SU-DHL-6 (cell line): ENCODE results near the gene GAS7.

Experiments used
- H2AFZ ChIP-seq: fragments of 200-600 bp; sonication (generic); 2 replicates; pipeline ENCODE4 v1.6.1; 2014; ENCODE audit warnings: low read depth, mild to moderate bottlenecking, moderate library complexity, mixed read lengths, antibody characterized with exemption, low read length; ENCODE audit not compliant: severe bottlenecking
- H3F3A ChIP-seq: fragments of 200-600 bp; shearing (Covaris generic); 2 replicates; pipeline ENCODE4 v1.6.0; 2016; ENCODE audit warnings: antibody characterized with exemption, mild to moderate bottlenecking; ENCODE audit not compliant: insufficient read depth
- H3K27ac ChIP-seq: fragments of 200-600 bp; sonication (generic); 2 replicates; pipeline ENCODE4 v1.5.1; 2016; ENCODE audit warnings: low read depth, mild to moderate bottlenecking, low read length, moderate library complexity, mixed read lengths
- H3K27me3 ChIP-seq: fragments of 200-600 bp; sonication (generic), shearing (Covaris generic); 2 replicates; pipeline ENCODE4 v1.6.0; 2014; ENCODE audit warnings: mild to moderate bottlenecking, low read length
- H3K36me3 ChIP-seq: fragments of 200-600 bp; sonication (generic); 2 replicates; pipeline ENCODE4 v1.6.1; 2014; ENCODE audit warnings: mild to moderate bottlenecking, low read length, mixed read lengths
- H3K4me2 ChIP-seq: fragments of 300-600, 200-600 bp; shearing (Covaris generic), sonication (generic); 2 replicates; pipeline ENCODE4 v1.6.0; 2014; ENCODE audit warnings: low read length, low read depth, mild to moderate bottlenecking; ENCODE audit not compliant: poor library complexity, severe bottlenecking
- H3K4me3 ChIP-seq: fragments of 200-600 bp; sonication (generic); 2 replicates; pipeline ENCODE4 v1.5.1; 2014; ENCODE audit warnings: antibody characterized with exemption, low read length, mild to moderate bottlenecking, mixed read lengths; ENCODE audit not compliant: insufficient read depth, poor library complexity, severe bottlenecking
- H3K79me2 ChIP-seq: fragments of 200-600 bp; sonication (generic); 2 replicates; pipeline ENCODE4 v1.6.1; 2014; ENCODE audit warnings: mild to moderate bottlenecking, low read length, moderate library complexity; ENCODE audit not compliant: insufficient read depth
- H3K9ac ChIP-seq: fragments of 200-600 bp; sonication (generic); 2 replicates; pipeline ENCODE4 v1.7.0; 2014; ENCODE audit warnings: mild to moderate bottlenecking, low read length
- H3K9me2 ChIP-seq: fragments of 200-600 bp; sonication (generic); replicated peaks from 2 replicates; pipeline ENCODE4 v1.6.1; 2014; ENCODE audit warnings: low read length; ENCODE audit not compliant: insufficient read depth
- H3K9me3 ChIP-seq: fragments of 200-600 bp; sonication (generic); 2 replicates; pipeline ENCODE4 v1.6.1; 2014; ENCODE audit warnings: low read length, mixed read lengths; ENCODE audit not compliant: insufficient read depth
- H4K20me1 ChIP-seq: fragments of 200-600 bp; sonication (generic); 2 replicates; pipeline ENCODE4 v1.6.1; 2014; ENCODE audit warnings: low read depth, mild to moderate bottlenecking, antibody characterized with exemption, low read length, moderate library complexity, mixed read lengths
- CTCF ChIP-seq: fragments of 200-600 bp; sonication (generic); IDR thresholded peaks from one replicate; pipeline ENCODE4 v1.5.1; 2017; ENCODE audit warnings: antibody characterized with exemption, mild to moderate bottlenecking, low read length, moderate library complexity; ENCODE audit not compliant: insufficient read depth, poor library complexity, severe bottlenecking
- EZH2phosphoT487 ChIP-seq: fragments of 200-600 bp; sonication (generic), shearing (Covaris generic); conservative IDR thresholded peaks from 2 replicates; pipeline ENCODE4 v1.6.1; 2018; ENCODE audit warnings: mild to moderate bottlenecking, antibody characterized with exemption, low read length, moderate library complexity, mixed read lengths

Gene GAS7

DNA sequence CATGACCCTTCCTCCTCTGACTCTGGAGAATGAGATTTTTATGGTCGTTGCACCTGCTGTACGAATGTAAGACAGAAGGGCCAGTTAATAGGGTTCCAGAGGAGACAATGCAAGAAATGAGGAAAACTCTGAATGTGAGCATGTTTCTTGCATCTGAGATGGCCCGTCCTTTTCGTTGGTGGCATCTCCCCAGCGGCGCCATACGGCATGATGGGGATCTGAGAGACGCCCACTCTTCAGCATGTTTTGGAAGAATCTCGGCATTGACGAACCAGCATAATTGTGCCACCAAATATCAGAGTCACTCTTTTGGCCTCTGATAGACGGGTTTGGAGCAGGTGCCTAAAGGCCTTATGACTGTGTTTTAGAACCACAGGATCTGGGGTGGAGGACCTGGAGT lies 166.8 kb downstream of the GAS7 start:
- Histone ChIP-seq H3K4me3 (no peak overlapping the region), H3K27me3 (no peaks in the 10 kb centered on the region), H3K9ac (no peak overlapping the region), H3K36me3 (no peaks in the 10 kb centered on the region), H3F3A (no peaks in the 10 kb centered on the region), H4K20me1 (no peaks in the 10 kb centered on the region), H2AFZ (no peak overlapping the region), H3K9me2 (no peaks in the 10 kb centered on the region), H3K27ac (no peak overlapping the region), H3K9me3 (no peaks in the 10 kb centered on the region), H3K79me2 (no peaks in the 10 kb centered on the region), H3K4me2 (no peak overlapping the region)
- TF ChIP-seq EZH2phosphoT487: no peak

DNA sequence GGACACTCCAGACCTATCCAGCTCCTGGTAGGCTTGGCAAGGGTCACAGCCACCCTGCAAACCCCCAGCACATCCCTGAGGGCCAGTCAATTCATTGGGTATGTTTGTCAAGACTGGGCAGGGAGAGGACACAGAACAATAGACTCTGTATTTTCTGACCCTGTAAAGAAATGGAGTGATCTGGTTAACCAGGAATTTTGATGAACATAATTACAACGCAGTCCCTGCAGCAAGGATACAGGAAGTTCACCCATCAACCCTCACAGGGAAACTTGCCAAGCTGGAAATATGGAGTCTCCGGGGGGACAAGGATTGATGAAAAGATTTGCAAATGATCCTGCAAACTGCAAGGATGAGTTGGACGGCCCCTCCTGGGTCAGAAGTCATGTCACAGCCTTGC lies 167.3 kb downstream of the GAS7 start:
- Histone ChIP-seq H3F3A (no peaks in the 10 kb centered on the region), H3K27me3 (no peaks in the 10 kb centered on the region), H3K27ac (no peak overlapping the region), H3K9ac (no peak overlapping the region), H3K36me3 (no peaks in the 10 kb centered on the region), H3K4me3 (no peak overlapping the region), H3K79me2 (no peaks in the 10 kb centered on the region), H4K20me1 (no peaks in the 10 kb centered on the region), H3K4me2 (no peak overlapping the region), H3K9me3 (no peaks in the 10 kb centered on the region), H3K9me2 (no peaks in the 10 kb centered on the region), H2AFZ (no peak overlapping the region)
- TF ChIP-seq CTCF: no peak
- no peak for TF ChIP-seq EZH2phosphoT487

GRCh38 chr17:10029129-10029528 lies 169.3 kb downstream of the GAS7 start:
- no peak overlapping the region for H3K4me2 ChIP-seq
- H3K9me2 ChIP-seq: no peaks in the 10 kb centered on the region
- no peaks in the 10 kb centered on the region for H3K36me3 ChIP-seq
- no peaks in the 10 kb centered on the region for H3K27me3 ChIP-seq
- no peaks in the 10 kb centered on the region for H4K20me1 ChIP-seq
- TF ChIP-seq CTCF (no peak), EZH2phosphoT487 (no peak)
- no peaks in the 10 kb centered on the region for H3K9me3 ChIP-seq
- H3K9ac ChIP-seq: no peak overlapping the region
- H3K79me2 ChIP-seq: no peaks in the 10 kb centered on the region
- no peaks in the 10 kb centered on the region for H3F3A ChIP-seq
- no peak overlapping the region for H3K4me3 ChIP-seq
- H2AFZ ChIP-seq: no peak overlapping the region
- no peak overlapping the region for H3K27ac ChIP-seq

- Histone ChIP-seq H3K79me2 (no peaks in the 10 kb centered on the region), H3K9ac (no peak overlapping the region), H3K4me2 (no peak overlapping the region), H4K20me1 (no peaks in the 10 kb centered on the region), H2AFZ (no peak overlapping the region), H3K4me3 (no peak overlapping the region), H3F3A (no peaks in the 10 kb centered on the region), H3K27ac (no peak overlapping the region), H3K27me3 (no peaks in the 10 kb centered on the region), H3K36me3 (no peaks in the 10 kb centered on the region), H3K9me2 (no peaks in the 10 kb centered on the region), H3K9me3 (no peaks in the 10 kb centered on the region)
- TF ChIP-seq CTCF (no peak), EZH2phosphoT487 (no peak)
Measured at GRCh38 chr17:10025976-10026901, 172.2 kb downstream of the GAS7 start.
